HG03139 (cell line): ENCODE results near the gene ZNF23.

Experiments
- ATAC-seq: cut with Tn5 transposase; IDR thresholded peaks from one replicate; pipeline ENCODE4 v1.9.1; 2021; ENCODE audit not compliant: unreplicated experiment

ZNF23 gene

DNA sequence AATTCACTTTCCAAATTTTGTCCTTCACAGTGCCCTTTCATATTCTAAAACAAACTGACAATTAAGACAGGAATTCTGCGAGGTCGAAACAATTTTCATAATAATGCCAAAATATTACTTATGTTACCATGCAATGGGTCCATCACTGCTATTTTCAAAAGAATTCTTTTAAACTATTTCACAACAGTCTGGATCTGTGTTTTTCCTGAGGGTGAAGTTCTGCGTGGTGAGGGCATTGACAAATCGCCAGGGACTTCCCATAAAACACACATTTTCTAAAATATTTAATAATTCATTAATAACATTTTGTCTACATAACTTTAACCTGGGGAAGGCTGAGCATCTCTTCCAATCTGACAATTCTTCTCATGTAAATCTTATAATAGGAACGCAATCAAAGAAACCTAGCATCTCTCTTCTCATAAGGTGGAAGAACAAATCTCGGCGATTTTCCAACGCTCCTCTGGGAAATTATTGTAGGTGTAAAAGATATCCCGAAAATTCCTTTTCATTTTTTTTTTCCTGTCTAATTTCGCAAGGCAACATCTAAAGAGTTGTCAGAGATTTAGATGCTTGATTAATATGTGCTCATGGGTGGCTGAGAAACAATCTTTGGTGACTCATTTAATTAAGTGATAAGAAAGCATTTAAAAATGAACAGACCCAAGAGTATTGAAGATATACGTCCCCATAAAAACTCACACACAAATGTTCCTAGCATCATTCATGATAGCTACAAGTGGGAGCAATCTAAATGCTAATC, 62.1 kb downstream of the ZNF23 start:
- ATAC-seq: no peak
